ENCODE data around the gene ADCY2. TPM values are rescaled to one million over a fixed set of nuclear protein-coding genes. Genes with fewer than 3 reads are reported as not detected.
"Not testable (repeated sequence)": the region's sequence is repeated elsewhere in the genome, so short reads cannot be mapped to it uniquely, and the experiment has no call there.

The ADCY2 gene
- total RNA-seq, 2 experiments from 2014 or later, result not detected

- ChIA-PET POLR2A (no interaction called here), CTCF (no interaction called here)
- TF ChIP-seq CTCF (IDR thresholded peaks at IDR 0.05), result no peak
- H3K36me3 Mint-ChIP-seq (ENCODE audit: low read depth), result no peaks in the 10 kb centered on the region
- no peak for DNase-seq
- H3K27me3 Mint-ChIP-seq, result peaks cover 7% of the 10 kb centered on the region
- no peak for ATAC-seq
- H3K4me3 Mint-ChIP-seq, result no peak overlapping the region
- intact Hi-C loops (cut with micrococcal nuclease), result no loop called here
- no peaks in the 10 kb centered on the region for H3K9me3 Mint-ChIP-seq
- no peak overlapping the region for H3K27ac Mint-ChIP-seq
- no peaks in the 10 kb centered on the region for H3K4me1 Mint-ChIP-seq (ENCODE audit: low read depth)
Observed at GRCh38 chr5:7419367-7419766, 23.4 kb downstream of the ADCY2 start.

- POLR2A ChIA-PET, result no interaction called here
- intact Hi-C loops (cut with micrococcal nuclease), result no loop called here
- Mint-ChIP-seq H3K4me3 (no peak overlapping the region), H3K4me1 (ENCODE audit: low read depth) (no peaks in the 10 kb centered on the region), H3K36me3 (ENCODE audit: low read depth) (no peaks in the 10 kb centered on the region), H3K27ac (no peak overlapping the region), H3K9me3 (no peaks in the 10 kb centered on the region), H3K27me3 (peaks cover 7% of the 10 kb centered on the region)
- CTCF ChIA-PET, result no interaction called here
- ATAC-seq, result no peak
- TF ChIP-seq CTCF (IDR thresholded peaks at IDR 0.05), result no peak
- DNase-seq, result no peak
Observed at GRCh38 chr5:7419846-7420245, 23.9 kb downstream of the ADCY2 start.

- Mint-ChIP-seq H3K9me3 (no peaks in the 10 kb centered on the region), H3K4me3 (no peak overlapping the region), H3K4me1 (ENCODE audit: low read depth) (no peaks in the 10 kb centered on the region), H3K36me3 (ENCODE audit: low read depth) (no peaks in the 10 kb centered on the region), H3K27me3 (peaks cover 7% of the 10 kb centered on the region), H3K27ac (no peak overlapping the region)
- ChIA-PET CTCF (no interaction called here), POLR2A (no interaction called here)
- ATAC-seq, result no peak
- no peak for TF ChIP-seq CTCF (IDR thresholded peaks at IDR 0.05)
- DNase-seq, result no peak
- intact Hi-C loops (cut with micrococcal nuclease), result no loop called here
Observed at GRCh38 chr5:7420510-7421280, 24.8 kb downstream of the ADCY2 start.

- intact Hi-C loops (cut with micrococcal nuclease), result no loop called here
- Mint-ChIP-seq H3K27ac (no peak overlapping the region), H3K36me3 (ENCODE audit: low read depth) (no peaks in the 10 kb centered on the region), H3K4me3 (no peak overlapping the region), H3K4me1 (ENCODE audit: low read depth) (no peaks in the 10 kb centered on the region), H3K27me3 (peaks cover 8% of the 10 kb centered on the region), H3K9me3 (no peaks in the 10 kb centered on the region)
- ChIA-PET CTCF (no interaction called here), POLR2A (no interaction called here)
- ATAC-seq (no peak), DNase-seq (no peak)
- TF ChIP-seq CTCF (IDR thresholded peaks at IDR 0.05), result no peak
Observed at GRCh38 chr5:7422316-7423106, 26.6 kb downstream of the ADCY2 start.

- H3K36me3 Mint-ChIP-seq (ENCODE audit: low read depth); ATAC-seq; CTCF ChIA-PET; intact Hi-C loops (cut with micrococcal nuclease); H3K4me3 Mint-ChIP-seq; H3K27me3 Mint-ChIP-seq; POLR2A ChIA-PET; DNase-seq; H3K9me3 Mint-ChIP-seq; H3K4me1 Mint-ChIP-seq (ENCODE audit: low read depth); H3K27ac Mint-ChIP-seq: not testable (repeated sequence)
Observed at GRCh38 chr5:7423231-7423630, 27.3 kb downstream of the ADCY2 start.

All from activated CD8-positive, alpha-beta T cell treated with anti-CD3 and anti-CD28 coated beads for 36 hours (primary cell).